ENCODE measurements around the gene STK35. TPM values are rescaled to one million over a fixed set of nuclear protein-coding genes. Genes with fewer than 3 reads are reported as not detected.

The STK35 gene
- total and polyA plus RNA-seq, 2 of the 8 experiments (the other 6 are each of a cell fraction or from before 2014, with no cell fraction given) = 24.9 to 45.0 TPM

DNA sequence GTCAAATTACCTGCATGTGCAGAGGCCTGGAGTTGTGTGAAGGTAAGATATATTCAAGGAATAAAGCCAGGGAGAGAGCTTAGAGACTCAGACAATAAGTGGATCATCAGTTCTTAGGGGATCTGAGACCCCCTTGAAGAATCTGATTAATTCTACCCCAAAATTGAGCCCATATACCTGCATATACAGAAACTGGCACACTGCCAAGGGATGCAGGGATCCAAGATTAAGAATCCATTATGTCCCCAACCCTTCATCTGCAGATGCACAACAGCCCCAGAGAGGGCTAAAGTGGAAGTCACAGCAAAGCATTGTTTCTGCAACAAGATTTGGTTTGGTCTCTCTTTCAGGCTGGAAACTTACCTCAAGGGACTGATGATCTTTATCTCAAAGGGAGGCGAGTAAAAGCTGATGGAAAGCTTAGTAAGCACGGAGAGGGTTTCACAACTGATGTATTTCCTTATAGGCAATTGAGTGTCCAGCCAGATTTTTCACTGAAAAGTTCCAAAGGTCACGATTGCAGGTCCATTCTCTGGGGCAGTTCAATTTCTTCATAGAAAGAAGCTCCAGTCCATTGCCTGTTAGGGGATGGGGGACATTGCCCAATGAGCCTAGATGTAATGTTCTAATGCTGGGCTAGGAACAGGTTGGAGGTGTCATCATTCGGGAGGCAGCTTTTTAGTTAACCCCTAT is 20.9 kb upstream of the STK35 start:
- no peaks in the 10 kb centered on the region for H3K23me2 ChIP-seq (ENCODE audit: low read depth, low read length)
- no peak overlapping the region for H3K27ac ChIP-seq (ENCODE audit: low read depth, low read length)
- H2BK5ac ChIP-seq (ENCODE audit: low read depth, low read length) = no peak overlapping the region
- H2BK120ac ChIP-seq (replicated peaks; ENCODE audit: low read depth, low read length) = no peak overlapping the region
- ChIA-PET CTCF (ENCODE audit: partially characterized antibody) (interaction anchor here (1.0 to 1.1 kb wide), 3 partner anchors 13 to 323 kb away, joined by 3 to 4 read pairs (median 3); no protein-coding TSS in a partner anchor), POLR2A (ENCODE audit: partially characterized antibody) (interaction anchor here (0.7 kb wide), 1 partner anchor 9 kb away, joined by 3 read pairs; no protein-coding TSS in a partner anchor)
- H3K4ac ChIP-seq (replicated peaks; ENCODE audit: insufficient read length, low read depth, low read length) = no peak overlapping the region
- H4K5ac ChIP-seq (ENCODE audit: insufficient read length, low read depth, low read length) = no peak overlapping the region
- no peak overlapping the region for H3K9ac ChIP-seq (replicated peaks in 1 of 4; ENCODE audit: extremely low read depth in 1 of 4, low read depth in 3 of 4, low read length in 3 of 4)
- H3K27me3 ChIP-seq (replicated peaks in 1 of 4; ENCODE audit: control insufficient read depth in 3 of 4, extremely low read depth in 1 of 4, insufficient read depth in 3 of 4, low read length in 3 of 4) = no peaks in the 10 kb centered on the region
- H3K79me2 ChIP-seq (ENCODE audit: control insufficient read depth in 1 of 2, insufficient read depth in 2 of 2, low read length in 2 of 2) = no peaks in the 10 kb centered on the region
- WGBS, 2 experiments (ENCODE audit: extremely low coverage in 1 of 2, insufficient coverage in 1 of 2, insufficient read length in 1 of 2, insufficient replicate concordance in 2 of 2, low coverage in 1 of 2, low lambda C conversion rate in 2 of 2, missing lambda C conversion rate in 1 of 2) = 83% methylated on average over 4 of the region's 4 CpGs; no CpG with 5 or more reads in 1 of the 2 experiments
- no peak overlapping the region for H4K8ac ChIP-seq (ENCODE audit: extremely low read depth, insufficient read depth, low read length)
- no peak overlapping the region for H2AFZ ChIP-seq (ENCODE audit: low read length)
- H3K79me1 ChIP-seq (ENCODE audit: low read depth, low read length) = no peaks in the 10 kb centered on the region
- no peak overlapping the region for H4K91ac ChIP-seq (replicated peaks; ENCODE audit: insufficient read length, low read length)
- no peak overlapping the region for H2BK15ac ChIP-seq (ENCODE audit: low read length)
- no peak overlapping the region for H3K14ac ChIP-seq (ENCODE audit: insufficient read length)
- H3K9me3 ChIP-seq (ENCODE audit: insufficient read depth in 2 of 2, low read depth in 1 of 2, low read length in 1 of 2) = no peaks in the 10 kb centered on the region
- H4K20me1 ChIP-seq (replicated peaks in 1 of 2; ENCODE audit: control insufficient read depth in 1 of 2, insufficient read depth in 2 of 2, low read length in 2 of 2) = no peaks in the 10 kb centered on the region
- H3K4me3 ChIP-seq (ENCODE audit: extremely low read depth in 1 of 4, insufficient read depth in 2 of 4, low read depth in 3 of 4, low read length in 4 of 4) = no peak overlapping the region
- H3K4me2 ChIP-seq (ENCODE audit: insufficient read depth in 1 of 2, low read depth in 2 of 2, low read length in 2 of 2) = no peak overlapping the region
- DNase-seq (ENCODE audit: low read depth in 1 of 2, low spot score in 2 of 2) (no peak), FAIRE-seq (no peak)
- no peak overlapping the region for H3K18ac ChIP-seq (ENCODE audit: extremely low read depth, low read length)
- H2AK5ac ChIP-seq (ENCODE audit: low read depth, low read length) = no peak overlapping the region
- no peak overlapping the region for H3K56ac ChIP-seq (replicated peaks; ENCODE audit: insufficient read length, low read depth, low read length)
- no peak overlapping the region for H3K23ac ChIP-seq (ENCODE audit: insufficient read length)
- H2BK12ac ChIP-seq (ENCODE audit: low read depth, low read length) = no peak overlapping the region
- H3K4me1 ChIP-seq (replicated peaks in 1 of 4; ENCODE audit: control insufficient read depth in 3 of 4, insufficient read depth in 4 of 4, low read length in 3 of 4) = no peaks in the 10 kb centered on the region
- no peak overlapping the region for H2BK20ac ChIP-seq (ENCODE audit: low read length)
- H3K36me3 ChIP-seq (ENCODE audit: control insufficient read depth in 2 of 4, insufficient read depth in 4 of 4, low read length in 3 of 4) = no peaks in the 10 kb centered on the region
- TF ChIP-seq KDM5A (IDR thresholded peaks at IDR 0.05; ENCODE audit: low read length) (no peak), TCF12 (IDR thresholded peaks at IDR 0.05; ENCODE audit: low read depth, low read length) (no peak), CBX5 (IDR thresholded peaks at IDR 0.05; ENCODE audit: low read depth, low read length) (no peak), BCL11A (IDR thresholded peaks at IDR 0.05; ENCODE audit: low read depth in 2 of 2, low read length in 2 of 2) (no peak), RXRA (IDR thresholded peaks at IDR 0.05; ENCODE audit: insufficient read depth, low read depth, low read length) (no peak), SP2 (IDR thresholded peaks at IDR 0.05; ENCODE audit: low read length) (no peak), TAF7 (optimal IDR thresholded peaks at IDR 0.05; ENCODE audit: borderline replicate concordance, low read depth, low read length) (no peak)
- TF ChIP-seq, protein P1, sequence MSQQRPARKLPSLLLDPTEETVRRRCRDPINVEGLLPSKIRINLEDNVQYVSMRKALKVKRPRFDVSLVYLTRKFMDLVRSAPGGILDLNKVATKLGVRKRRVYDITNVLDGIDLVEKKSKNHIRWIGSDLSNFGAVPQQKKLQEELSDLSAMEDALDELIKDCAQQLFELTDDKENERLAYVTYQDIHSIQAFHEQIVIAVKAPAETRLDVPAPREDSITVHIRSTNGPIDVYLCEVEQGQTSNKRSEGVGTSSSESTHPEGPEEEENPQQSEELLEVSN (IDR thresholded peaks at IDR 0.05) = no peak
- TF ChIP-seq, protein P2, sequence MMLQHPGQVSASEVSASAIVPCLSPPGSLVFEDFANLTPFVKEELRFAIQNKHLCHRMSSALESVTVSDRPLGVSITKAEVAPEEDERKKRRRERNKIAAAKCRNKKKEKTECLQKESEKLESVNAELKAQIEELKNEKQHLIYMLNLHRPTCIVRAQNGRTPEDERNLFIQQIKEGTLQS (IDR thresholded peaks at IDR 0.05; ENCODE audit: insufficient read depth, low read depth, low read length) = no peak
- TF ChIP-seq, protein P3, sequence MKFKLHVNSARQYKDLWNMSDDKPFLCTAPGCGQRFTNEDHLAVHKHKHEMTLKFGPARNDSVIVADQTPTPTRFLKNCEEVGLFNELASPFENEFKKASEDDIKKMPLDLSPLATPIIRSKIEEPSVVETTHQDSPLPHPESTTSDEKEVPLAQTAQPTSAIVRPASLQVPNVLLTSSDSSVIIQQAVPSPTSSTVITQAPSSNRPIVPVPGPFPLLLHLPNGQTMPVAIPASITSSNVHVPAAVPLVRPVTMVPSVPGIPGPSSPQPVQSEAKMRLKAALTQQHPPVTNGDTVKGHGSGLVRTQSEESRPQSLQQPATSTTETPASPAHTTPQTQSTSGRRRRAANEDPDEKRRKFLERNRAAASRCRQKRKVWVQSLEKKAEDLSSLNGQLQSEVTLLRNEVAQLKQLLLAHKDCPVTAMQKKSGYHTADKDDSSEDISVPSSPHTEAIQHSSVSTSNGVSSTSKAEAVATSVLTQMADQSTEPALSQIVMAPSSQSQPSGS (IDR thresholded peaks at IDR 0.05; ENCODE audit: low read length) = no peak
